Naive thymus-derived CD4-positive, alpha-beta T cell (primary cell): ENCODE measurements around the gene LIMK1. TPM values are rescaled to one million over a fixed set of nuclear protein-coding genes. Genes with fewer than 3 reads are reported as not detected.

Source experiments
- ATAC-seq: fragments of 150-1000 bp; cut with Tn5 transposase; 2 replicates; pipeline ENCODE4 v1.10.0; 2021; ENCODE audit warnings: mild to moderate bottlenecking, moderate library complexity
- CTCF ChIA-PET: fragments of 350-600 bp; sonication (Branson Sonifier 250); formaldehyde crosslinking; loops from one replicate; lab custom pipeline; 2021; ENCODE audit warnings: antibody characterized with exemption; lab: Charles Lee
- POLR2A ChIA-PET: fragments of 350-600 bp; sonication (Branson Sonifier 250); formaldehyde crosslinking; loops from one replicate; lab custom pipeline; 2021; ENCODE audit warnings: antibody characterized with exemption, inconsistent platforms; lab: Charles Lee
- DNase-seq, 9 donors: peaks; one replicate each; pipeline versions ENCODE4 v3.0.0 to v3.0.0-alpha.2; 2020 to 2022; ENCODE audit warnings: mixed read lengths in 1 of 9
- H3K27ac ChIP-seq: one replicate; pipeline ENCODE4 v1.7.0; 2013; ENCODE audit warnings: mild to moderate bottlenecking, low read depth, low read length, moderate library complexity
- H3K27me3 ChIP-seq, 2 donors: one replicate each; pipeline ENCODE4 v1.7.0; 2013; ENCODE audit warnings: low read length in 2 of 2, mild to moderate bottlenecking in 2 of 2, moderate library complexity in 2 of 2; ENCODE audit not compliant: control insufficient read depth in 2 of 2, insufficient read depth in 2 of 2
- H3K36me3 ChIP-seq, 3 experiments: 1 replicate in 2 of 3; 2 replicates in 1 of 3; pipeline ENCODE4 v1.7.0; 2013; ENCODE audit warnings: low read length in 3 of 3, mild to moderate bottlenecking in 3 of 3, moderate library complexity in 1 of 3; ENCODE audit not compliant: insufficient read depth in 3 of 3, control insufficient read depth in 2 of 3
- H3K4me1 ChIP-seq, 2 donors: one replicate each; pipeline ENCODE4 v1.7.0; 2013; ENCODE audit warnings: low read length in 2 of 2, mild to moderate bottlenecking in 2 of 2, moderate library complexity in 1 of 2; ENCODE audit not compliant: control insufficient read depth in 2 of 2, insufficient read depth in 2 of 2
- H3K4me3 ChIP-seq: 2 replicates; pipeline ENCODE4 v1.7.0; 2013; ENCODE audit warnings: mild to moderate bottlenecking, low read length
- H3K9me3 ChIP-seq, 3 experiments: 1 replicate in 2 of 3; 2 replicates in 1 of 3; pipeline ENCODE4 v1.7.0; 2013; ENCODE audit warnings: low read length in 3 of 3; ENCODE audit not compliant: control insufficient read depth in 2 of 3
- H3K27ac Mint-ChIP-seq, 9 donors: one replicate each; pipeline ENCODE4 v1.8.0; 2020 to 2022; ENCODE audit warnings: mixed read lengths in 9 of 9, mild to moderate bottlenecking in 8 of 9, moderate library complexity in 5 of 9, inconsistent platforms in 2 of 9
- H3K27me3 Mint-ChIP-seq, 5 donors: one replicate each; pipeline ENCODE4 v1.8.0; 2021 to 2022; ENCODE audit warnings: mixed read lengths in 5 of 5, mild to moderate bottlenecking in 1 of 5
- H3K36me3 Mint-ChIP-seq, 5 donors: one replicate each; pipeline ENCODE4 v1.8.0; 2020 to 2022; ENCODE audit warnings: mixed read lengths in 5 of 5, mild to moderate bottlenecking in 3 of 5, inconsistent platforms in 1 of 5
- H3K4me1 Mint-ChIP-seq, 7 donors: one replicate each; pipeline ENCODE4 v1.8.0; 2020 to 2022; ENCODE audit warnings: mixed read lengths in 7 of 7, mild to moderate bottlenecking in 3 of 7, inconsistent platforms in 1 of 7
- H3K4me3 Mint-ChIP-seq, 10 donors: one replicate each; pipeline ENCODE4 v1.8.0; 2020 to 2022; ENCODE audit warnings: mild to moderate bottlenecking in 10 of 10, mixed read lengths in 10 of 10, moderate library complexity in 6 of 10, inconsistent platforms in 2 of 10
- H3K9me3 Mint-ChIP-seq, 11 donors: one replicate each; pipeline ENCODE4 v1.8.0; 2020 to 2022; ENCODE audit warnings: mixed read lengths in 11 of 11, mild to moderate bottlenecking in 4 of 11, inconsistent platforms in 1 of 11, moderate library complexity in 1 of 11
- intact Hi-C, 2 donors: fragments of 100-400 bp; cut with micrococcal nuclease; formaldehyde crosslinking; loops; one replicate each; pipeline ENCODE4 v1.15.1; 2023
- polyA plus RNA-seq, 2 donors: library from polyadenylated mRNA; unstranded; fragments of 300-500 nt; fragmentation: Illumina TruSeq; gene quantifications; one replicate each; pipeline ENCODE4 v1.2.3, GENCODE V29; 2021
- total RNA-seq, 6 experiments: library from RNA in 5 of 6; stranded (reverse) in 5 of 6; gene quantifications; 1 replicate in 5 of 6; 2 replicates in 1 of 6; pipeline ENCODE4 v1.2.3 and lab custom pipeline; 2021 to 2026

The LIMK1 gene
- total and polyA plus RNA-seq, 7 experiments from 2014 or later = 2.2 to 19.7 (median 11.4) TPM

GRCh38 chr7:74093671-74094223 lies 10.1 kb downstream of the LIMK1 start:
- ChIA-PET POLR2A (interaction anchor here (1.4 kb wide), 1 partner anchor 10 kb away, joined by 5 read pairs; the partner anchor contains the start of gene LIMK1), CTCF (no interaction called here)
- peaks cover 0 to 18% (median 0%) of the 10 kb centered on the region in 3 experiments for H3K36me3 ChIP-seq
- H3K9me3 ChIP-seq = peaks cover 0 to 3% (median 0%) of the 10 kb centered on the region in 3 experiments
- Mint-ChIP-seq H3K27me3 (no peaks in the 10 kb centered on the region), H3K36me3 (peaks cover 5 to 22% (median 15%) of the 10 kb centered on the region in 5 donors), H3K27ac (peak overlapping the region; percentile 59 to 98 (median 90)), H3K9me3 (peaks cover 0 to 3% (median 0%) of the 10 kb centered on the region in 11 donors), H3K4me1 (peaks cover 6 to 23% (median 16%) of the 10 kb centered on the region in 7 donors), H3K4me3 (peak overlapping the region; percentile 83 to 91 (median 88))
- intact Hi-C loops = loop anchor here (1.0 to 10.0 kb wide), 4 partner anchors 10 to 201 kb away; partner anchors contain the start of genes LIMK1 (in 2 of the 2) and EIF4H (in 1 of the 2)
- DNase-seq (peak in 2 of 9 donors; percentile 17 to 39), ATAC-seq (peak; percentile 4)
- H3K27me3 ChIP-seq = no peaks in the 10 kb centered on the region
- peak overlapping the region; percentile 57 for H3K27ac ChIP-seq
- peaks cover 11 to 16% of the 10 kb centered on the region in 2 donors for H3K4me1 ChIP-seq
- H3K4me3 ChIP-seq = peak overlapping the region; percentile 77

DNA sequence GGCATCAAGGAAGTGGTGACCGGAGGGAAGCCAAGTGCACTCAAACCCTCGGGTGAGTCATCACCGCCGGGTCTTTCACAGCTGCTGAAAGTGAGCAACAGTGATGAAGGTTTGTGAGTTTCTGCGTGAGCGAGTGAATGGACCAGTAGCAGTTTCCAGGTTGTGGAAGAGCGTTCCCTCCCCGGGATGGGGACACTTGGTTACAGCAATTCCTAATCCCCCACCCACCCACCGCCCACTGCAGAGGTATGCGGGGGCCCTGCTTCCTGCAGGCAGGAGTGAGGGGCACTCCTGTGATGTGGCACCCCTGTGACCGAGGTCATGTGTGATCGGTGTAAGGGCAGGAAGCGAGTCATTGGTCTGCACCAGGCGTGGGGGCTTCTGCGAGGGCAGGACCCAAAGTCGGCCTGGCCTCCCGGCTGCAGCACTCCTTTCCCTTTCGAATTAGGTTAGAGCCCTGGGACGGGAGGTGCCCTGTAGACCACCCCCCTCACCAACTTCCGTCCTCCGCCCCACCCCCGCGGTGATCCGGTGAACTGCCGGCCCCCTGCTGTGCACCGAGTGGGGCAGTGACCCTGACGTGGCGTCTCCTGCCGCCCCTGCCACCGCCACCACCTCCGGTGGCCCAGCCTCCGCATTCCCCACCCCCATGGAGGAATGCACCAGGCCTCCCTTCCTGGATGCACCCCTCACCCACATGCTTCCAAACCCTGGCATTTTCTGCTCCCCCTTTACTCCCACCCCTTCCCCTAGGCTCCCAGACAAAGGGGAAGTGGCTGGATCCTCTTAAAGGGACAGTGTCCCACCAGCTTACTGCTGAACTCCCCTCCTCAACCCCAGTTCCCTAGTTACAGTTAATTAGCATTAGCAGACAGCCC lies 10.9 kb downstream of the LIMK1 start:
- CTCF ChIA-PET = no interaction called here
- H3K4me1 Mint-ChIP-seq = peaks cover 3 to 23% (median 16%) of the 10 kb centered on the region in 7 donors

DNA sequence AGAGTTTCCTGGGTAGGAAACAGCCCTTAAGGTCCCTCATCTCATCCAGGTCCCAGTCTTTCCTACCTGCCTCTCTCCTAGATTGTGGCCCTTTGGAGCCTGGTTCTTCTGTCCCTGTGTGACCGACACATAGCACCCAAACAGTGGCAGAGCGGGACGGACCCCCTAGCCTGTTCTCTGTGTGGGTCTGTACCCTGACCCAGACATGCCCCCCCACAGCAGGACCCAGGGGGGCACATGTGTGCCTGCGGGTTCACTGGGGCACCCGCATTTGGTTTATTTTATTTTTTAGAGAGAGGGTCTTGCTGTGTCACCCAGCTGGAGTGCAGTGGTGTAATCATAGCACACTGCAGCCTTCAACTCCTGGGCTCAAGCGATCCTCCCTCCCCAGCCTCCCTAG lies 11.5 kb downstream of the LIMK1 start:
- POLR2A ChIA-PET = no interaction called here
- peaks cover 5 to 18% (median 12%) of the 10 kb centered on the region in 5 donors for H3K36me3 Mint-ChIP-seq
- intact Hi-C loops = loop anchor here in 1 of 2 donors (10.0 kb wide), 1 partner anchor 200 kb away; no protein-coding TSS in a partner anchor
- peaks cover 0 to 23% (median 16%) of the 10 kb centered on the region in 7 donors for H3K4me1 Mint-ChIP-seq
- peaks cover 0 to 3% (median 0%) of the 10 kb centered on the region in 11 donors for H3K9me3 Mint-ChIP-seq
- no peaks in the 10 kb centered on the region for H3K27me3 ChIP-seq
- H3K27me3 Mint-ChIP-seq = no peaks in the 10 kb centered on the region
- peaks cover 11 to 16% of the 10 kb centered on the region in 2 donors for H3K4me1 ChIP-seq
- H3K4me3 ChIP-seq = peak overlapping the region; percentile 77
- peaks cover 0 to 18% (median 0%) of the 10 kb centered on the region in 3 experiments for H3K36me3 ChIP-seq
- peak overlapping the region; percentile 83 to 91 (median 88) for H3K4me3 Mint-ChIP-seq
- DNase-seq (no peak), ATAC-seq (no peak)
- H3K9me3 ChIP-seq = peaks cover 0 to 3% (median 0%) of the 10 kb centered on the region in 3 experiments
- H3K27ac Mint-ChIP-seq = peak overlapping the region in 8 of 9 donors; percentile 83 to 98 (median 90)
- CTCF ChIA-PET = no interaction called here
- H3K27ac ChIP-seq = peak overlapping the region; percentile 57

More for the DNA sequence above, 10.9 kb downstream of the LIMK1 start:
- peaks cover 0 to 3% (median 0%) of the 10 kb centered on the region in 3 experiments for H3K9me3 ChIP-seq
- ATAC-seq = peak; percentile 83
- H3K4me1 ChIP-seq = peaks cover 11 to 16% of the 10 kb centered on the region in 2 donors
- POLR2A ChIA-PET = interaction anchor here (1.4 kb wide), 1 partner anchor 11 kb away, joined by 5 read pairs; the partner anchor contains the start of gene LIMK1
- Mint-ChIP-seq H3K27ac (peak overlapping the region; percentile 83 to 98 (median 90)), H3K9me3 (peaks cover 0 to 3% (median 0%) of the 10 kb centered on the region in 11 donors), H3K4me3 (peak overlapping the region; percentile 83 to 91 (median 88)), H3K27me3 (no peaks in the 10 kb centered on the region), H3K36me3 (peaks cover 5 to 16% (median 12%) of the 10 kb centered on the region in 5 donors)
- H3K27me3 ChIP-seq = no peaks in the 10 kb centered on the region
- intact Hi-C loops = loop anchor here (1.0 to 10.0 kb wide), 4 partner anchors 11 to 200 kb away; partner anchors contain the start of genes LIMK1 (in 2 of the 2) and EIF4H (in 1 of the 2)
- H3K4me3 ChIP-seq = peak overlapping the region; percentile 77
- peak overlapping the region; percentile 57 for H3K27ac ChIP-seq
- peaks cover 0 to 18% (median 0%) of the 10 kb centered on the region in 3 experiments for H3K36me3 ChIP-seq
- DNase-seq = peak; percentile 21 to 71 (median 29)

GRCh38 chr7:74097937-74098614 lies 14.5 kb downstream of the LIMK1 start:
- no peak overlapping the region for H3K4me3 ChIP-seq
- H3K4me3 Mint-ChIP-seq = no peak overlapping the region
- POLR2A ChIA-PET = no interaction called here
- H3K27ac ChIP-seq = no peak overlapping the region
- peaks cover 7 to 19% (median 13%) of the 10 kb centered on the region in 5 donors for H3K36me3 Mint-ChIP-seq
- H3K9me3 ChIP-seq = peaks cover 0 to 3% (median 0%) of the 10 kb centered on the region in 3 experiments
- peaks cover 11 to 14% of the 10 kb centered on the region in 2 donors for H3K4me1 ChIP-seq
- no peaks in the 10 kb centered on the region for H3K27me3 ChIP-seq
- H3K27me3 Mint-ChIP-seq = no peaks in the 10 kb centered on the region
- H3K4me1 Mint-ChIP-seq = peaks cover 0 to 20% (median 16%) of the 10 kb centered on the region in 7 donors
- H3K36me3 ChIP-seq = peaks cover 0 to 18% (median 0%) of the 10 kb centered on the region in 3 experiments
- intact Hi-C loops = loop anchor here in 1 of 2 donors (10.0 kb wide), 1 partner anchor 197 kb away; no protein-coding TSS in a partner anchor
- H3K27ac Mint-ChIP-seq = peak overlapping the region in 3 of 9 donors; percentile 23 to 58 (median 25)
- DNase-seq (no peak), ATAC-seq (no peak)
- CTCF ChIA-PET = no interaction called here
- H3K9me3 Mint-ChIP-seq = peaks cover 0 to 3% (median 0%) of the 10 kb centered on the region in 11 donors

- H3K4me3 Mint-ChIP-seq = no peak overlapping the region
- H3K9me3 Mint-ChIP-seq = peaks cover 0 to 3% (median 0%) of the 10 kb centered on the region in 11 donors
- H3K27ac Mint-ChIP-seq = no peak overlapping the region
- H3K36me3 Mint-ChIP-seq = peaks cover 7 to 19% (median 14%) of the 10 kb centered on the region in 5 donors
- H3K9me3 ChIP-seq = peaks cover 0 to 3% (median 0%) of the 10 kb centered on the region in 3 experiments
- H3K36me3 ChIP-seq = peaks cover 0 to 19% (median 0%) of the 10 kb centered on the region in 3 experiments
- H3K4me3 ChIP-seq = no peak overlapping the region
- no peak for DNase-seq
- ChIA-PET CTCF (no interaction called here), POLR2A (no interaction called here)
- H3K4me1 Mint-ChIP-seq = peaks cover 0 to 14% (median 9%) of the 10 kb centered on the region in 7 donors
- ATAC-seq = no peak
- intact Hi-C loops = loop anchor here in 1 of 2 donors (10.0 kb wide), 1 partner anchor 196 kb away; no protein-coding TSS in a partner anchor
- H3K4me1 ChIP-seq = peaks cover 2 to 5% of the 10 kb centered on the region in 2 donors
- H3K27ac ChIP-seq = no peak overlapping the region
- no peaks in the 10 kb centered on the region for H3K27me3 Mint-ChIP-seq
- no peaks in the 10 kb centered on the region for H3K27me3 ChIP-seq
Observed at GRCh38 chr7:74099031-74099430, 15.4 kb downstream of the LIMK1 start.
